ENCODE data around the gene OSGIN1.
"Not testable (repeated sequence)": the region's sequence is repeated elsewhere in the genome, so short reads cannot be mapped to it uniquely, and the experiment has no call there.

OSGIN1 gene

DNA sequence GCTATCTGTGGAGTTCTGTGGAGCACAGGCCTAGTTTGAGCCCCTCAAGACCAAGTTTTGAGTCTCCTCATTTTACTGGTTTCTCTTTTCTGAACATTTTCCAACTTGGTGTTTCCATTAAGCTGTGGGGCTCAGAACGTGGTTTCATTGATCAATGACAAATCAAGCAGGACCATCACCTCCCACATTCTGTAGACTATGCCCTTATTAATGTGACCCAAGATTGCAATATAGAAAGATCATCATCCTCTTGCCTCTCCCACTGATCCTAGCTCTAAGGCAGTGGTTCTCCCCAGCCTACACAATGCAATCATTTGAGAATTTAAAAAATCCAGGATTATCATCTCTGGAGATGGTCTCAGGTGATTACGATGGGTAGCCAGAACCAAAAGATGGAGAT lies 15.8 kb upstream of the OSGIN1 start:
- DNase-seq (ENCODE audit: extremely low read depth, insufficient read length), result no peak
- Histone ChIP-seq H3K4me3 (replicated peaks; ENCODE audit: low read depth, low read length) (no peak overlapping the region), H3K36me3 (ENCODE audit: control insufficient read depth, insufficient read depth, low read length) (no peaks in the 10 kb centered on the region), H3K27me3 (replicated peaks; ENCODE audit: control insufficient read depth, insufficient read depth, low read length) (no peaks in the 10 kb centered on the region; the same call in 1 of the 2 replicates)
- no peak for TF ChIP-seq CTCF (IDR thresholded peaks at IDR 0.05; ENCODE audit: insufficient read depth, low read length, poor library complexity, severe bottlenecking)

DNA sequence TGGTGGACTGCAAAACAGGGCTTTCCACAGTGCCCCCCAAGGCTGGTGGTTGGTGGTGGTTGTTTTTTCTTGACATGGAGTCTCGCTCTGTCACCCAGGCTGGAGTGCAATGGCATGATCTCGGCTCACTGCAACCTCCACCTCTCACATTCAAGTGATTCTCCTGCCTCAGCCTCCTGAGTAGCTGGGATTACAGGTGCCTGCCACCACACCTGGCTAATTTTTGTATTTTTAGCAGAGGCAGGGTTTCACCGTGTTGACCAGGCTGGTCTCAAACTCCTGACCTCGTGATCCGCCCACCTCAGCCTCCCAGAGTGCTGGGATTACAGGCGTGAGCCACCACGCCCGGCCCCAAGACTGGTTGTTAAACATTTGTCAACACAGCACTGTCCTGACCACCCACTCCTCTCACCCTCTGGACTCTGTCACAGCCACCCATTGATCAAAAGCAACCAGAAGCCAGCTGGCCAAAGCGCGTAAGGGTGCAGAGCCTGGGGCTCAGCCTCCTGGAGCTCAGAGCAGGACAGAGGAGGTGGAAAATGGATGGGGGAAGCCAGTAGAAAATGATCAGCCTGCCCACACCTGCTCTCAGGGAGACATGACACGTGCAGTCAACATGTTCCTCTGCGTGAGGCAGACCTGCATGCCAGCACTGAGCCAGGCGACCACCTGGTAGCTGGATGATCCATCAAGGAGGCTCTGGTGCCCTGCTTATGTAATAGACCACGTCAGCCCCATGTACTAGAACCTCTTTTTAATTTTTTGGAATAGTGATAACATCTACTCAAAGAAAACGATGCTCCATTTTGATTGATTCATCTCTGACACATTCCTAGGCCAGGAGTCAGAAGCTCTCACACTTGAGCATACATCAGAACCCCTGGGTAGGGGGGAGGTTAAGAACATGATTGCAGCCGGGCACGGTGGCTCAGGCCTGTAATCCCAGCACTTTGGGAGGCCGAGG lies 14.8 kb upstream of the OSGIN1 start:
- no peak for TF ChIP-seq CTCF (IDR thresholded peaks at IDR 0.05; ENCODE audit: insufficient read depth, low read length, poor library complexity, severe bottlenecking)
- no peak for DNase-seq (ENCODE audit: extremely low read depth, insufficient read length)
- no peaks in the 10 kb centered on the region for H3K36me3 ChIP-seq (ENCODE audit: control insufficient read depth, insufficient read depth, low read length)
- H3K4me3 ChIP-seq (replicated peaks; ENCODE audit: low read depth, low read length), result no peak overlapping the region
- no peaks in the 10 kb centered on the region; the same call in 1 of the 2 replicates for H3K27me3 ChIP-seq (replicated peaks; ENCODE audit: control insufficient read depth, insufficient read depth, low read length)

- H3K4me3 ChIP-seq (replicated peaks; ENCODE audit: low read depth, low read length), result no peak overlapping the region
- DNase-seq (ENCODE audit: extremely low read depth, insufficient read length), result no peak
- TF ChIP-seq CTCF (IDR thresholded peaks at IDR 0.05; ENCODE audit: insufficient read depth, low read length, poor library complexity, severe bottlenecking), result no peak
- no peaks in the 10 kb centered on the region for H3K36me3 ChIP-seq (ENCODE audit: control insufficient read depth, insufficient read depth, low read length)
- H3K27me3 ChIP-seq (replicated peaks; ENCODE audit: control insufficient read depth, insufficient read depth, low read length), result no peaks in the 10 kb centered on the region; the same call in 1 of the 2 replicates
Observed at GRCh38 chr16:83939266-83939855, 13.7 kb upstream of the OSGIN1 start.

DNA sequence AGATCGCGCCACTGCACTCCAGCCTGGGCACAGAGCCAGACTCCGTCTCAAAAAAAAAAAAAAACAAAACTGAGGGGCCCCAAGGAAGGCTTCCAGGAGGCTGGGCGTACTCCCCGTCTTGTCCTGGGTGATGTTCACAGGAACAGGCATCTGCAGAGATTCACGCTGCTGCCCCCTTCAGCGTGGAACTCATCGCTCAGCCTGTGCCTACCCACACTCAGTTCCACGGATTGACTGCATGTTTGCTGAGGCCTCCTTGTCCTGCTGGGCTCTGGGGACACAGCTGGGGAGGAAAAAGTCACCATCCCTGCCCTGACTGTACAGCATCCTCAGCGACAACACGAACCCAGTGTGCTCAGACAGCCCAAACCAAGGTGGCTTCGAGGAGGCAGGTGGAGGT lies 12.9 kb upstream of the OSGIN1 start:
- no peaks in the 10 kb centered on the region for H3K36me3 ChIP-seq (ENCODE audit: control insufficient read depth, insufficient read depth, low read length)
- H3K27me3 ChIP-seq (replicated peaks; ENCODE audit: control insufficient read depth, insufficient read depth, low read length), result no peaks in the 10 kb centered on the region; the same call in 1 of the 2 replicates
- no peak for TF ChIP-seq CTCF (IDR thresholded peaks at IDR 0.05; ENCODE audit: insufficient read depth, low read length, poor library complexity, severe bottlenecking)
- no peak for DNase-seq (ENCODE audit: extremely low read depth, insufficient read length)
- no peak overlapping the region for H3K4me3 ChIP-seq (replicated peaks; ENCODE audit: low read depth, low read length)

DNA sequence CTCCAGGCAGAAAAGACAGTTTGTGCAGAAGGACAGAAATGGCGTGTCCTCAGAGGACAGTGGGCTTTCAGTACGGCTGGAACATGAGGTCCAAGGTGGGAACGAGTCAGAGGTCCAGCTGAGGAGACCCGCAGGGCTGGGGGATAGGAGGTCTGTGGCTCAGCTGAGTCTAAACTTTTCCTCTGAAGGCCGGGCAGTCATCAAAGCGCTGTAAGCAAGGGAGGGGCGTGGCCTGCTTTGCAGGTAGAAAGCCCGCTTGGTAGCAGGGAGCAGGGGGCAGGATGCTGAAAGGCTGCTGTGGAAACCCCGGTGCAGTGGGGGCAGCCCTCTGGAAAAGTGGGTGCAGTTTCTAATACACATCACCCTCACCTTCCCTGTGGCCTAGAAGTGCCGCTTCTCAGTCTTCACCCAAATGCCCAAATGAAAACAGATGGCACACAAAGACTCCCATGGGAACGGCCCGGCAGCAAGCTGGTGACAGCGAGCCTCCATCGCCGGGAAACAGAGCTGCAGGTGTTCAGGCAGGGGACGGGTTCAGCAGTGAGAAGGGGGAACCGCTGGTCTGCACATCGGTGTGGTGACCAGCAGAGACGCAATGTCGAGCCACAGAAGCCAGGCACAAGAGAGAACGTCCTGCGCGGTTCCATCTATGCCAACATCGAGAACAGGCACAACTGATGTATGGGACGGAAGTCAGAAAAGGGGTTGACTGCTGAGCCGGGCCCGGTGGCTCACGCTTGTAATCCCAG lies 12.2 kb upstream of the OSGIN1 start:
- no peaks in the 10 kb centered on the region for H3K36me3 ChIP-seq (ENCODE audit: control insufficient read depth, insufficient read depth, low read length)
- no peak overlapping the region for H3K4me3 ChIP-seq (replicated peaks; ENCODE audit: low read depth, low read length)
- no peak for DNase-seq (ENCODE audit: extremely low read depth, insufficient read length)
- no peak for TF ChIP-seq CTCF (IDR thresholded peaks at IDR 0.05; ENCODE audit: insufficient read depth, low read length, poor library complexity, severe bottlenecking)
- H3K27me3 ChIP-seq (replicated peaks; ENCODE audit: control insufficient read depth, insufficient read depth, low read length), result no peaks in the 10 kb centered on the region; the same call in 1 of the 2 replicates

DNA sequence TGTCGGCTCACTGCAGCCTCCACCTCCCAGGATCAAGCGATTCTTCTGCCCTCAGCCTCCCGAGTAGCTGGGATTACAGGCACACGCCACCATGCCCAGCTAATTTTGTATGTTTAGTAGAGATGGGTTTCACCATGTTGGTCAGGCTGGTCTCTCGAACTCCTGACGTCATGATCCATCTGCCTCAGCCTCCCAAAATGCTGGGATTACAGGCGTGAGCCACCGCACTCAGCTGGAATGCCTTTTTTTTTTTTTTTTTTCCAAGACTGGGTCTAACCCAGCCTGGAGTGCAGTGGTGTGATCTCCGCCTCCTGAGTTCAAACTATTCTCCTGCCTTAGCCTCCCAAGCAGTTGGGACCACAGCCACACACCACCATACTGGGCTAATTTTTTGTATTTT lies 11.5 kb upstream of the OSGIN1 start:
- DNase-seq (ENCODE audit: extremely low read depth, insufficient read length); H3K36me3 ChIP-seq (ENCODE audit: control insufficient read depth, insufficient read depth, low read length); H3K4me3 ChIP-seq (replicated peaks; ENCODE audit: low read depth, low read length); H3K27me3 ChIP-seq (replicated peaks; ENCODE audit: control insufficient read depth, insufficient read depth, low read length): not testable (repeated sequence)
